Activated naive CD4-positive, alpha-beta T cell treated with anti-CD3 and anti-CD28 coated beads, Interleukin-2, amount 10 ng/mL, durations not matched to agents 5 hours and 36 hours (primary cell): ENCODE measurements around the gene MAP4K2. TPM values are rescaled to one million over a fixed set of nuclear protein-coding genes. Genes with fewer than 3 reads are reported as not detected.

Experiments
- total RNA-seq, 2 experiments: library from RNA; stranded (reverse); gene quantifications; one replicate each; pipeline ENCODE4 v1.2.3, GENCODE V29; 2021

MAP4K2 gene
- total RNA-seq: 10 to 100 TPM; 88.2 to 92.8 TPM

GRCh38 chr11:64803158-64803845 lies at the start of gene MAP4K2:
Gene MAP4K2 (minus strand): TSS chr11:64803214. CDS start chr11:64803149, 65 bp downstream.

GRCh38 chr11:64844330-64845128 lies 41.5 kb upstream of the MAP4K2 start, which contains the start of gene CDC42BPG:
Gene CDC42BPG (minus strand): TSS chr11:64844653. CDS start chr11:64844569, 84 bp downstream.

GRCh38 chr11:64810271-64810890 lies 7.4 kb upstream of the MAP4K2 start, which contains the start of gene MEN1:
Gene MEN1 (minus strand): TSS chr11:64810551. CDS start chr11:64810109, 442 bp downstream.

GRCh38 chr11:64778473-64779298 lies 24.3 kb downstream of the MAP4K2 start, which contains the start of gene SF1:
Gene SF1 (minus strand): TSS chr11:64778542. CDS start chr11:64778392, 150 bp downstream.

GRCh38 chr11:64759722-64760719 lies 43.0 kb downstream of the MAP4K2 start, which contains the start of gene PYGM:
Gene PYGM (minus strand): TSS chr11:64759974. CDS start chr11:64759898, 76 bp downstream.

GRCh38 chr11:64743591-64744543 lies 59.1 kb downstream of the MAP4K2 start, which contains the start of gene RASGRP2:
Gene RASGRP2 (minus strand): TSS chr11:64744142. CDS start chr11:64742866, 1,276 bp downstream.

Other genes with a start within 250 kb of the MAP4K2 start
- gene SLC22A11, start 247.3 kb downstream of the MAP4K2 start, total RNA-seq: not detected
- gene SLC22A12, start 212.0 kb downstream of the MAP4K2 start, total RNA-seq: not detected
- gene NRXN2, start 80.0 kb downstream of the MAP4K2 start, total RNA-seq: under 1 TPM in 1 of 2 experiments, not detected in 1; 0.20 TPM
- 100 to 1,000 TPM; 250 to 274 TPM for gene RASGRP2, start 59.1 kb downstream of the MAP4K2 start, total RNA-seq
- gene PYGM, start 43.2 kb downstream of the MAP4K2 start, total RNA-seq: 1 to 10 TPM; 5.2 to 5.9 TPM
- gene SF1, start 24.7 kb downstream of the MAP4K2 start, total RNA-seq: 100 to 1,000 TPM; 467 to 471 TPM
- 10 to 100 TPM; 34.8 to 37.5 TPM for gene MEN1, start 7.3 kb upstream of the MAP4K2 start, total RNA-seq
- 1 to 10 TPM; 1.8 to 2.2 TPM for gene CDC42BPG, start 41.4 kb upstream of the MAP4K2 start, total RNA-seq
- gene EHD1, start 75.4 kb upstream of the MAP4K2 start, total RNA-seq: 100 to 1,000 TPM; 114 to 120 TPM
- 10 to 100 TPM; 31.0 to 32.6 TPM for gene ATG2A, start 114.0 kb upstream of the MAP4K2 start, total RNA-seq
- gene PPP2R5B, start 121.5 kb upstream of the MAP4K2 start, total RNA-seq: 10 to 100 TPM; 19.8 to 20.3 TPM
- gene GPHA2, start 132.7 kb upstream of the MAP4K2 start, total RNA-seq: not detected
- gene MAJIN, start 168.9 kb upstream of the MAP4K2 start, total RNA-seq: under 1 TPM; 0.20 to 0.36 TPM
- under 1 TPM in 1 of 2 experiments, not detected in 1; 0.19 TPM for gene BATF2, start 193.8 kb upstream of the MAP4K2 start, total RNA-seq
- 10 to 100 TPM; 49.1 to 54.1 TPM for gene ARL2, start 210.9 kb upstream of the MAP4K2 start, total RNA-seq
- gene SNX15, start 224.2 kb upstream of the MAP4K2 start, total RNA-seq: 10 to 100 TPM; 25.9 to 27.5 TPM
- gene SAC3D1, start 238.0 kb upstream of the MAP4K2 start, total RNA-seq: 10 to 100 TPM; 29.0 to 29.6 TPM